C4-2B (cell line): ENCODE data around the gene NCAPD2.

Source experiments
- H3K27ac ChIP-seq: fragments of 450-650 bp; 2 replicates; pipeline ENCODE4 v1.5.1; 2017
- CTCF ChIP-seq: fragments of 450-650 bp; conservative IDR thresholded peaks from 2 replicates; pipeline ENCODE4 v1.5.1; 2017; ENCODE audit warnings: mild to moderate bottlenecking
- ZFX ChIP-seq: fragments of 450-650 bp; IDR thresholded peaks from 2 replicates; pipeline ENCODE4 v1.6.1; 2017

The NCAPD2 gene

GRCh38 chr12:6573001-6573400, 79.1 kb downstream of the NCAPD2 start:
- H3K27ac ChIP-seq, result no peak overlapping the region
- TF ChIP-seq ZFX (no peak), CTCF (no peak)

- TF ChIP-seq ZFX, result no peak
- TF ChIP-seq CTCF, result no peak
These were observed 80.8 kb downstream of the NCAPD2 start for GRCh38 chr12:6574576-6575295.

GRCh38 chr12:6575648-6576047, 81.7 kb downstream of the NCAPD2 start:
- no peak overlapping the region for H3K27ac ChIP-seq
- TF ChIP-seq ZFX, result no peak
- no peak for TF ChIP-seq CTCF

More at GRCh38 chr12:6574576-6575295, 80.8 kb downstream of the NCAPD2 start:
- H3K27ac ChIP-seq, result no peak overlapping the region
